ENCODE measurements around the gene PPA1. TPM values are rescaled to one million over a fixed set of nuclear protein-coding genes. Genes with fewer than 3 reads are reported as not detected.
A peak's percentile ranks its signal among the peaks of the same experiment; 100 is the strongest.
"Not testable (repeated sequence)": the region's sequence is repeated elsewhere in the genome, so short reads cannot be mapped to it uniquely, and the experiment has no call there.

PPA1 gene
- total and polyA plus RNA-seq, 10 donors = 54.8 to 133 (median 78.5) TPM

DNA sequence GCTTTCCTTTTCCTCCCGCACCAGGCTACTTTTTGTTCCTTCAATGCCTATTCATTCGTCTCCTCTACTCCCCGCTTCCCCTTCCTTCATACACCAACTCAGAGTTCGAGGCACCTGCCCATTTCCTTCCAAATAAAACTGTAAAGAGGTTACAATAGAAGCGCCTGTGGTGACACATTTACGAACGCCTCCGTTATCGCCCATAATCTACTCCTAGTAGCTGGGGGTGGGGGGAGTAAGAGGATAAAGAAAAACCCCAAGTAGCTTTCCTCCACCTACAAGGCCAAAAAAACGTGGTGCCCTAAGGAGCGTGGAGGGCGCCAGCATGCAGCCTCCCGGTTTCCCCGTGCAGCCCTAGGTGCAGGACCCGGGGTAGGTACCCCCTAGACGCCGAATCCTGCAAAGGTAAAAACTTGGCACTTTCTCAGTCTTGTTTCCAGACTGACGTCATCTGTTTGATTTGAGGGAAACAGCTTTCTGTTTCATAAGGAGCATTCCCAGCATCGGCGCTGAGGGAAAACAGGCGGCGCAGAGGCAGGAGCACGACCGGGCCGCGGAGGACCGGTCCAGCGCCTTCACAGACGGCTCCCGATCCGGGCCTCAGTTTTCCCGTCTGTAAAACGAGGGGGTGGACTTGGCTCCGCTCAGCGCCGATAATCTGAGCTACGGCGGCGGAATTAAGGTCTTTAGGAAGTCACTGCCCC, 922 bp downstream of the PPA1 start:
- intact Hi-C loops (cut with DNase I; ENCODE audit: low total_unique reads) = no loop called here
- Histone ChIP-seq H3K27me3 (replicated peaks in 1 of 7) (no peaks in the 10 kb centered on the region), H3K4me3 (peak overlapping the region; percentile 78 to 98 (median 91)), H3K9me3 (no peaks in the 10 kb centered on the region), H3K4me1 (peaks cover 9 to 65% (median 32%) of the 10 kb centered on the region in 6 donors), H3K27ac (peak overlapping the region in 7 of 8 donors; percentile 72 to 89 (median 77)), H3K36me3 (peaks cover 0 to 23% (median 9%) of the 10 kb centered on the region in 6 donors)
- TF ChIP-seq POLR2AphosphoS5 (IDR thresholded peaks at IDR 0.05) = peak in 2 of 3 donors; percentile 47 to 69
- TF ChIP-seq POLR2A (IDR thresholded peaks at IDR 0.05) = peak in 1 of 3 donors; percentile 63
- TF ChIP-seq, protein P1, sequence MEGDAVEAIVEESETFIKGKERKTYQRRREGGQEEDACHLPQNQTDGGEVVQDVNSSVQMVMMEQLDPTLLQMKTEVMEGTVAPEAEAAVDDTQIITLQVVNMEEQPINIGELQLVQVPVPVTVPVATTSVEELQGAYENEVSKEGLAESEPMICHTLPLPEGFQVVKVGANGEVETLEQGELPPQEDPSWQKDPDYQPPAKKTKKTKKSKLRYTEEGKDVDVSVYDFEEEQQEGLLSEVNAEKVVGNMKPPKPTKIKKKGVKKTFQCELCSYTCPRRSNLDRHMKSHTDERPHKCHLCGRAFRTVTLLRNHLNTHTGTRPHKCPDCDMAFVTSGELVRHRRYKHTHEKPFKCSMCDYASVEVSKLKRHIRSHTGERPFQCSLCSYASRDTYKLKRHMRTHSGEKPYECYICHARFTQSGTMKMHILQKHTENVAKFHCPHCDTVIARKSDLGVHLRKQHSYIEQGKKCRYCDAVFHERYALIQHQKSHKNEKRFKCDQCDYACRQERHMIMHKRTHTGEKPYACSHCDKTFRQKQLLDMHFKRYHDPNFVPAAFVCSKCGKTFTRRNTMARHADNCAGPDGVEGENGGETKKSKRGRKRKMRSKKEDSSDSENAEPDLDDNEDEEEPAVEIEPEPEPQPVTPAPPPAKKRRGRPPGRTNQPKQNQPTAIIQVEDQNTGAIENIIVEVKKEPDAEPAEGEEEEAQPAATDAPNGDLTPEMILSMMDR (IDR thresholded peaks at IDR 0.05 in 8 of 11, conservative IDR thresholded peaks at IDR 0.05 in 3 of 11) = no peak
- WGBS, 5 donors = 1 to 3% (median 2%) methylated on average over 24 to 39 of the region's 39 CpGs
- peak; percentile 85 for DNase-seq

DNA sequence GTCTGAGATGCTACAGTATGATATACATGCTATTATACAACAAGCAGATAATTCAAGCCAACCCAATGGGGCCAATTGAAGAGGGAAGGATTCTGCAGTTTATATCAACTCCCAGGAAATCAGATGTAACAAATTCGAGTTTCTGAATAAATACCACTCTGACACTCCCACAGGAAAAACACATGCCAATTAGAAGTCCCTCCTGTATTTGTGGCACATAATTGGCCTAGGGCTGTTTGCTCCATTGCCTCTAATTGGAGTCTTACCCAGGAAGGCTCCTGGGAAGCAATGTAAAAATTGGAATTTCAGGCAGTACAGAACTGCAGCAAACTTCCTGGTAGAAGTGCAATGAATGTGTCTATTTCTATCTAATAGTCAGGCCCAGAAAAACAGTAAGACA, 4.7 kb downstream of the PPA1 start:
- no peak for DNase-seq
- no peaks in the 10 kb centered on the region for H3K27me3 ChIP-seq (replicated peaks in 1 of 7)
- 40 to 82% (median 54%) methylated on average over 1 of the region's 1 CpG for whole genome bisulfite sequencing, 5 donors
- no peaks in the 10 kb centered on the region for H3K9me3 ChIP-seq
- H3K36me3 ChIP-seq = peaks cover 0 to 28% (median 9%) of the 10 kb centered on the region in 6 donors
- peak overlapping the region in 2 of 8 donors; percentile 27 to 29 for H3K27ac ChIP-seq
- H3K4me3 ChIP-seq = no peak overlapping the region
- intact Hi-C loops (cut with DNase I; ENCODE audit: low total_unique reads) = no loop called here
- TF ChIP-seq, protein P1 (IDR thresholded peaks at IDR 0.05 in 8 of 11, conservative IDR thresholded peaks at IDR 0.05 in 3 of 11) = no peak
- no peak for TF ChIP-seq POLR2AphosphoS5 (IDR thresholded peaks at IDR 0.05)
- peaks cover 9 to 61% (median 24%) of the 10 kb centered on the region in 6 donors for H3K4me1 ChIP-seq

DNA sequence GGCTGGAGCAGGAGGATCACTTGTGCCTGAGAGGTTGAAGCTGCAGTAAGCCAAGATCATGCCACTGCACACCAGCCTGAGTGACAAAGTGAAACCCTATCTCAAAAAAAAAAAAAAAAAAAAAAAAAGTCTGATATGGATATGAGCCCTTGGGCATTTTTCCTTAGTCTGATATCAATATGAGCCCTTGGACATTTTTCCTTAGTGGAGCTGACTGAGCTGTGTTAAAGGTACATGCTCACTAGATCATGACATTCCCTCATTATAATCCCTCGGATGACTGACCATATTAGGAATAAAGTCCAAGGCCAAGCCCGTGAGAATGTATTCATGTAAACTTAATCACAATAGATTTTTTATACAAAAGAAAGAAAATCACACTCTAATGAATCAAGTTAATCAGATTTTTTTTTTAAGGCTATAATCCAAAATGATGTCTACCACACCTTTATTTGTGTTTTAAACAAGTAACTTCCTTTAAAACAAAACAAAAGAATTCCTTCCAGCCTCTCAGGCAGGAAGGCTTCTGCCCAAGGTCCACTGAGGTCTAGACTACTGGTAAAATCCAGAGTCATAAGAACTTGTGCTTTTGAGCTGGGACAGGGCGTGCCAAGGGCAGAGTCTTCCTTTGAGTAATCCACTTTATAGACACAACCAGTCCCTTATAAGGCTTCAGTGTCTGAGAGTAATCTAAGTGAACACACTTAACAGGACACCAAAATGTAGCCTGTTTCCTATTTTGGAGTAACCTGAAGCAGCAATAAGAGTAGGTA, 5.5 kb downstream of the PPA1 start:
- no peak for DNase-seq
- H3K36me3 ChIP-seq = peaks cover 0 to 28% (median 9%) of the 10 kb centered on the region in 6 donors
- peak overlapping the region in 3 of 8 donors; percentile 1 to 29 (median 27) for H3K27ac ChIP-seq
- H3K27me3 ChIP-seq (replicated peaks in 1 of 7) = no peaks in the 10 kb centered on the region
- WGBS, 5 donors = 71 to 85% (median 77%) methylated on average over 3 of the region's 3 CpGs
- peaks cover 9 to 60% (median 23%) of the 10 kb centered on the region in 6 donors for H3K4me1 ChIP-seq
- H3K9me3 ChIP-seq = no peaks in the 10 kb centered on the region
- no peak overlapping the region for H3K4me3 ChIP-seq
- TF ChIP-seq POLR2AphosphoS5 (IDR thresholded peaks at IDR 0.05) = no peak
- TF ChIP-seq POLR2A (IDR thresholded peaks at IDR 0.05) = no peak
- TF ChIP-seq, protein P1 (IDR thresholded peaks at IDR 0.05 in 8 of 11, conservative IDR thresholded peaks at IDR 0.05 in 3 of 11) = no peak
- intact Hi-C loops (cut with DNase I; ENCODE audit: low total_unique reads) = no loop called here

DNA sequence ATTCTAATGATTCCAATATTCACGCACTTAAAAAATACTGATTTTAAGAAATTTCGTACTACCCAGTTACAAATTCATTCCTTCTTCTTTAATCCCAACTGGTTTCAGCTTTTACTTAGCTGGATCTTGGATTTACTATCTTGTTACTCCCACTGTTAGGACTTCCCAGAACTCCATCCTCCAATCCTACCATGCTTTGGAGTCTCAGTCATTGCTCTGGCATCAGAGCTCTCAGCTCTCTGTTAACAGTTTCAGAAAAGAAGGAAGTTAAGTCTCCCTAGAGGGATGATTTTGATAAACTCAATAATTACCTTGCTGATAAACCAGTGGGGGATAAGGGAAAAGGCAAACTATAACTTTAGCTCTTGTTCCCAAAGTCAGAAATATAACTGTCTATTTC, 9.5 kb downstream of the PPA1 start:
- intact Hi-C loops (cut with DNase I; ENCODE audit: low total_unique reads) = loop anchor here (2.0 kb wide), 1 partner anchor 141 kb away; no protein-coding TSS in a partner anchor
- H3K9me3 ChIP-seq = no peaks in the 10 kb centered on the region
- no peak for TF ChIP-seq POLR2A (IDR thresholded peaks at IDR 0.05)
- TF ChIP-seq POLR2AphosphoS5 (IDR thresholded peaks at IDR 0.05) = no peak
- TF ChIP-seq, protein P1 (IDR thresholded peaks at IDR 0.05 in 8 of 11, conservative IDR thresholded peaks at IDR 0.05 in 3 of 11) = no peak
- peaks cover 0 to 34% (median 17%) of the 10 kb centered on the region in 6 donors for H3K4me1 ChIP-seq
- WGBS, 5 donors = 96 to 99% (median 98%) methylated on average over 2 of the region's 2 CpGs
- peaks cover 0 to 18% (median 2%) of the 10 kb centered on the region in 6 donors for H3K36me3 ChIP-seq
- no peak overlapping the region for H3K4me3 ChIP-seq
- H3K27ac ChIP-seq = no peak overlapping the region
- H3K27me3 ChIP-seq (replicated peaks in 1 of 7) = no peaks in the 10 kb centered on the region
- no peak for DNase-seq

DNA sequence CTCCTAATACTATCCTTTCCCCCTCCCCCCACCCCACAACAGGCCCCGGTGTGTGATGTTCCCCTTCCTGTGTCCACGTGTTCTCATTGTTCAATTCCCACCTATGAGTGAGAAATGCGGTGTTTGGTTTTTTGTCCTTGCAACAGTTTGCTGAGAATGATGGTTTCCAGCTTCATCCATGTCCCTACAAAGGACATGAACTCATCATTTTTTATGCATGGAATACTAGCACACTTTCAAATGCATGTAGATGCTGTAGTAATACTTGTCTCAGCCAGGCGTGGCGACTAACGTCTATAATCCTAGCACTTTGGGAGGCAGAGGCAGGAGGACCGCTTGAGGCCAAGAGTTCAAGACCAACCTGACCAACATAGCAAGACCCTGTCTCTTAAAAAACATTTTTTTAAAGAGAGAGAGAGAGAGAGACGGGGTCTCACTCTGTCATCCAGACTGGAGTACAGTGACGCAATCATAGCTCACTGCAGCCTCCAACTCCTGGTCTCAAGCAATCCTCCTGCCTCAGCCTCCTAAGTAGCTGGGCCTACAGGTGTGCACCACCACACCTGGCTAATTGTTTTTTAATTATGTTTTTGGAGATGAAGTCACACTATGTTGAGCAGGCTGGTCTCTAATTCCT, 10.3 kb downstream of the PPA1 start:
- H3K9me3 ChIP-seq; H3K27me3 ChIP-seq (replicated peaks in 1 of 7); H3K4me3 ChIP-seq; H3K27ac ChIP-seq; DNase-seq: not testable (repeated sequence)
- Histone ChIP-seq H3K4me1 (peaks cover 0 to 26% (median 12%) of the 10 kb centered on the region in 6 donors), H3K36me3 (peaks cover 0 to 17% (median 0%) of the 10 kb centered on the region in 6 donors)
- WGBS, 5 donors = 70 to 82% (median 76%) methylated on average over 9 of the region's 9 CpGs
- intact Hi-C loops (cut with DNase I; ENCODE audit: low total_unique reads) = loop anchor here (2.0 kb wide), 1 partner anchor 142 kb away; no protein-coding TSS in a partner anchor

Measured in spleen (tissue), 11 donors.